NAMALWA (cell line): Measurements from ENCODE around the gene LAMA3.

Experiments used
- DNase-seq: peaks from one replicate; pipeline ENCODE4 v3.0.0-alpha.2; 2015; ENCODE audit warnings: low spot score

LAMA3 gene

GRCh38 chr18:23970161-23971096, 281.2 kb downstream of the LAMA3 start:
- peak; percentile 78 for DNase-seq

- no peak for DNase-seq
These were observed 281.8 kb downstream of the LAMA3 start for GRCh38 chr18:23971097-23971440.

GRCh38 chr18:23971666-23972230, 282.5 kb downstream of the LAMA3 start:
- DNase-seq: no peak

GRCh38 chr18:23972453-23972852, 283.2 kb downstream of the LAMA3 start:
- no peak for DNase-seq

GRCh38 chr18:23977103-23977502, 287.9 kb downstream of the LAMA3 start:
- no peak for DNase-seq

- DNase-seq: no peak
These were observed 288.6 kb downstream of the LAMA3 start for GRCh38 chr18:23977719-23978483.

GRCh38 chr18:23981369-23981980, 292.2 kb downstream of the LAMA3 start:
- peak; percentile 28 for DNase-seq

GRCh38 chr18:23982155-23983079, 293.2 kb downstream of the LAMA3 start:
- no peak for DNase-seq

- DNase-seq: no peak
These were observed 293.9 kb downstream of the LAMA3 start for GRCh38 chr18:23983112-23983511.

GRCh38 chr18:23986600-23987359, 297.5 kb downstream of the LAMA3 start:
- DNase-seq: no peak

GRCh38 chr18:23990474-23991410, 301.5 kb downstream of the LAMA3 start:
- no peak for DNase-seq

GRCh38 chr18:23992089-23992940, 303.1 kb downstream of the LAMA3 start:
- DNase-seq: no peak

- DNase-seq: no peak
These were observed 303.7 kb downstream of the LAMA3 start for GRCh38 chr18:23992941-23993280.

GRCh38 chr18:23994361-23994902, 305.2 kb downstream of the LAMA3 start:
- no peak for DNase-seq

GRCh38 chr18:23995180-23995579, 305.9 kb downstream of the LAMA3 start:
- DNase-seq: no peak

- DNase-seq: no peak
These were observed 308.8 kb downstream of the LAMA3 start for GRCh38 chr18:23998018-23998417.

GRCh38 chr18:23998820-23999219, 309.6 kb downstream of the LAMA3 start:
- DNase-seq: no peak
